PC-3 (cell line): ENCODE results near the gene ADAMTSL1. TPM values are rescaled to one million over a fixed set of nuclear protein-coding genes. Genes with fewer than 3 reads are reported as not detected.

Experiments
- ATAC-seq: fragments of 200-7000 bp; cut with Tn5 transposase; 2 replicates; pipeline ENCODE4 v1.9.1; 2020; ENCODE audit warnings: mild to moderate bottlenecking, moderate library complexity
- BruUV-seq: library from RNA; stranded (reverse); fragments of 400-500 nt; replicated peaks from 2 replicates; lab custom pipeline; 2021; lab: Mats Ljungman, UMichigan
- CTCF ChIA-PET: fragments of 300-600 bp; sonication (Branson Sonifier 250); formaldehyde crosslinking; loops from one replicate; lab custom pipeline; 2022; ENCODE audit warnings: antibody characterized with exemption; lab: Charles Lee
- POLR2A ChIA-PET: fragments of 300-600 bp; sonication (Branson Sonifier 250); formaldehyde crosslinking; loops from one replicate; lab custom pipeline; 2022; ENCODE audit warnings: antibody characterized with exemption; ENCODE audit not compliant: unreplicated experiment; lab: Charles Lee
- DNase-seq: peaks from one replicate; pipeline ENCODE4 v3.0.0-alpha.2; 2015
- H2AFZ ChIP-seq: fragments of 300-600 bp; sonication (generic); 2 replicates; pipeline ENCODE4 v1.6.0; 2016; ENCODE audit warnings: antibody characterized with exemption, low read length
- H3F3A ChIP-seq: fragments of 300-600 bp; sonication (generic); one replicate; pipeline ENCODE4 v1.6.0; 2017; ENCODE audit warnings: antibody characterized with exemption, low read length, control low read depth, mild to moderate bottlenecking; ENCODE audit not compliant: unreplicated experiment
- H3K27ac ChIP-seq: fragments of 300-600 bp; sonication (generic); 2 replicates; pipeline ENCODE4 v1.5.1; 2016; ENCODE audit warnings: mild to moderate bottlenecking, low read length
- H3K27me3 ChIP-seq: fragments of 300-600 bp; sonication (generic); 2 replicates; pipeline ENCODE4 v1.6.1; 2016; ENCODE audit warnings: low read length, mixed read lengths
- H3K36me3 ChIP-seq: fragments of 300-600 bp; sonication (generic); 2 replicates; pipeline ENCODE4 v1.6.1; 2016; ENCODE audit warnings: low read depth, mixed run types, low read length, mixed read lengths
- H3K4me1 ChIP-seq: fragments of 300-600 bp; sonication (generic); 2 replicates; pipeline ENCODE4 v1.5.1; 2016; ENCODE audit warnings: low read length; ENCODE audit not compliant: insufficient read depth
- H3K4me2 ChIP-seq: fragments of 300-600 bp; sonication (generic); 2 replicates; pipeline ENCODE4 v1.6.0; 2016; ENCODE audit warnings: low read length
- H3K4me3 ChIP-seq: fragments of 300-600 bp; sonication (generic); 2 replicates; pipeline ENCODE4 v1.5.1; 2016; ENCODE audit warnings: mild to moderate bottlenecking, low read length, mixed read lengths
- H3K79me2 ChIP-seq: fragments of 300-600 bp; sonication (generic); 2 replicates; pipeline ENCODE4 v1.6.1; 2017; ENCODE audit warnings: low read length, mixed read lengths
- H3K9ac ChIP-seq: fragments of 300-600 bp; sonication (generic); 2 replicates; pipeline ENCODE4 v1.6.0; 2016; ENCODE audit warnings: mild to moderate bottlenecking, low read length
- H3K9me2 ChIP-seq: fragments of 300-600 bp; sonication (generic); replicated peaks from 2 replicates; pipeline ENCODE4 v1.6.1; 2016; ENCODE audit warnings: mixed run types, low read length, mixed read lengths
- H3K9me3 ChIP-seq: fragments of 300-600 bp; sonication (generic); 2 replicates; pipeline ENCODE4 v1.6.1; 2016; ENCODE audit warnings: low read length, mixed read lengths
- H4K20me1 ChIP-seq: fragments of 300-600 bp; sonication (generic); 2 replicates; pipeline ENCODE4 v1.6.1; 2016; ENCODE audit warnings: low read length, mixed read lengths
- CTCF ChIP-seq: fragments of 300-600 bp; sonication (generic); conservative IDR thresholded peaks from 2 replicates; pipeline ENCODE4 v1.5.1; 2017; ENCODE audit warnings: antibody characterized with exemption, low read depth, mild to moderate bottlenecking, low read length
- EZH2 ChIP-seq: fragments of 300-600 bp; sonication (generic); IDR thresholded peaks from one replicate; pipeline ENCODE4 v1.6.1; 2017; ENCODE audit warnings: antibody characterized with exemption, mild to moderate bottlenecking, low read length; ENCODE audit not compliant: unreplicated experiment
- EZH2phosphoT487 ChIP-seq: fragments of 300-600 bp; sonication (generic); IDR thresholded peaks from 2 replicates; pipeline ENCODE4 v1.6.1; 2018; ENCODE audit warnings: mild to moderate bottlenecking, antibody characterized with exemption, low read length, borderline replicate concordance
- intact Hi-C: fragments of 100-400 bp; cut with micrococcal nuclease; formaldehyde crosslinking; loops from 2 replicates; pipeline ENCODE4 v1.9.0; 2023
- total RNA-seq: library from RNA; depleted of rRNA; stranded (reverse); fragments of >200 nt; gene quantifications from 2 replicates; pipeline ENCODE4 v1.2.3, GENCODE V29; 2014

ADAMTSL1 gene
- total RNA-seq, 1 experiment from 2014 or later = 0.26 TPM

- BruUV-seq = no TSS peak
- Histone ChIP-seq H3K4me1 (no peaks in the 10 kb centered on the region), H3F3A (no peaks in the 10 kb centered on the region), H4K20me1 (no peaks in the 10 kb centered on the region), H3K36me3 (no peaks in the 10 kb centered on the region), H3K27ac (no peak overlapping the region), H3K27me3 (no peaks in the 10 kb centered on the region), H2AFZ (no peak overlapping the region), H3K9me2 (no peaks in the 10 kb centered on the region), H3K4me3 (no peak overlapping the region), H3K9ac (no peak overlapping the region), H3K79me2 (no peaks in the 10 kb centered on the region), H3K4me2 (no peak overlapping the region), H3K9me3 (peaks cover 9% of the 10 kb centered on the region; the same call in 1 of the 2 replicates)
- CTCF ChIA-PET = no interaction called here
- no peak for DNase-seq
- no peak for ATAC-seq
- POLR2A ChIA-PET = no interaction called here
- TF ChIP-seq EZH2phosphoT487 (no peak), CTCF (no peak), EZH2 (no peak)
- intact Hi-C loops = no loop called here
Measured at GRCh38 chr9:18591261-18591660, 117.3 kb downstream of the ADAMTSL1 start.

GRCh38 chr9:18594837-18595236 is 120.9 kb downstream of the ADAMTSL1 start:
- no peaks in the 10 kb centered on the region for H3K9me2 ChIP-seq
- H3K4me3 ChIP-seq = no peak overlapping the region
- ATAC-seq (no peak), DNase-seq (no peak)
- peaks cover 9% of the 10 kb centered on the region; the same call in 1 of the 2 replicates for H3K9me3 ChIP-seq
- no peaks in the 10 kb centered on the region for H3K36me3 ChIP-seq
- intact Hi-C loops = no loop called here
- H4K20me1 ChIP-seq = no peaks in the 10 kb centered on the region
- no peak overlapping the region for H3K4me2 ChIP-seq
- no peak overlapping the region for H2AFZ ChIP-seq
- BruUV-seq = no TSS peak
- ChIA-PET CTCF (no interaction called here), POLR2A (no interaction called here)
- no peaks in the 10 kb centered on the region for H3K79me2 ChIP-seq
- TF ChIP-seq EZH2 (no peak), CTCF (no peak), EZH2phosphoT487 (no peak)
- no peaks in the 10 kb centered on the region for H3K27me3 ChIP-seq
- H3K9ac ChIP-seq = no peak overlapping the region
- H3K27ac ChIP-seq = no peak overlapping the region
- peaks cover 5% of the 10 kb centered on the region; the same call in 1 of the 2 replicates for H3K4me1 ChIP-seq
- no peaks in the 10 kb centered on the region for H3F3A ChIP-seq

GRCh38 chr9:18595597-18595996 is 121.6 kb downstream of the ADAMTSL1 start:
- BruUV-seq = no TSS peak

More at GRCh38 chr9:18595597-18595996, 121.6 kb downstream of the ADAMTSL1 start:
- no peak overlapping the region for H3K4me2 ChIP-seq
- no peak for ATAC-seq
- no peak overlapping the region for H2AFZ ChIP-seq
- H3K9me2 ChIP-seq = no peaks in the 10 kb centered on the region
- no peaks in the 10 kb centered on the region for H3F3A ChIP-seq
- no peaks in the 10 kb centered on the region for H3K36me3 ChIP-seq
- no peak for TF ChIP-seq CTCF
- no peak for TF ChIP-seq EZH2phosphoT487
- TF ChIP-seq EZH2 = no peak
- CTCF ChIA-PET = no interaction called here
- no peaks in the 10 kb centered on the region for H3K27me3 ChIP-seq
- peaks cover 9% of the 10 kb centered on the region; the same call in 1 of the 2 replicates for H3K9me3 ChIP-seq
- POLR2A ChIA-PET = no interaction called here
- intact Hi-C loops = no loop called here
- DNase-seq = no peak
- no peaks in the 10 kb centered on the region for H3K79me2 ChIP-seq
- no peak overlapping the region for H3K9ac ChIP-seq
- no peaks in the 10 kb centered on the region for H4K20me1 ChIP-seq
- no peak overlapping the region for H3K4me3 ChIP-seq
- H3K27ac ChIP-seq = no peak overlapping the region
- H3K4me1 ChIP-seq = peaks cover 5% of the 10 kb centered on the region; the same call in 1 of the 2 replicates
